ENCODE data around the gene PHEX.

The PHEX gene

GRCh38 chrX:22159071-22159470 lies 126.9 kb downstream of the PHEX start:
- no peak for DNase-seq

GRCh38 chrX:22163326-22163725 lies 131.2 kb downstream of the PHEX start:
- DNase-seq: no peak

DNA sequence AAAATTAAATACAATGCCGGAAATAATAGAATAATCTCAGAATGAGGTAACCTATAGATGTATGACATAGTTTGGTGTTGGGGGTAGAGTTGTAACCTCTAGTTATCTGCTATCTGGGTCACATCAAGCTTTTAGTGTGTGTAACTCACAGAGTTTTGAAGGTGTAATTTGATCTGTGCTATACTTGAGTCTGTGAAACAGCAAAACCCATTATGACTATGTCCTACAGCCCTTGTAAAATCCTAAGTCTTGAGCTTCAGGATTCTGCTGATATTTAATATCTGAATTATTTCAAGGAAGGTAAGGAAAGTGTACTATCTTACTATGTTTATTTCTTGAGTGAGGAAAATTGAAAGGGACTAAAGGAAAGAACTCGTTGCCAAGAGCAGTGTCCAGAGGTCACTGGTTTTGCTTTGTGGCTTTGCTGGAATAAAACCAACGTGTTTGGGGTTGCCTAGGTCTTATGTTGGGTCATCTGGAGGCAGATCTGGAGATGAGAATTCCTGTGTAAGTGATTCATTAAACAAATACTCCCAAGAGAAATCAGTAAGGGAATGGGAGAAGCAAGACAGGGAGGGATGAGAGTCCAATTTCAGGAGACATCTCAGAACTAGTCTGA lies 132.8 kb downstream of the PHEX start:
- DNase-seq: no peak

GRCh38 chrX:22165732-22166457 lies 133.8 kb downstream of the PHEX start:
- no peak for DNase-seq

DNA sequence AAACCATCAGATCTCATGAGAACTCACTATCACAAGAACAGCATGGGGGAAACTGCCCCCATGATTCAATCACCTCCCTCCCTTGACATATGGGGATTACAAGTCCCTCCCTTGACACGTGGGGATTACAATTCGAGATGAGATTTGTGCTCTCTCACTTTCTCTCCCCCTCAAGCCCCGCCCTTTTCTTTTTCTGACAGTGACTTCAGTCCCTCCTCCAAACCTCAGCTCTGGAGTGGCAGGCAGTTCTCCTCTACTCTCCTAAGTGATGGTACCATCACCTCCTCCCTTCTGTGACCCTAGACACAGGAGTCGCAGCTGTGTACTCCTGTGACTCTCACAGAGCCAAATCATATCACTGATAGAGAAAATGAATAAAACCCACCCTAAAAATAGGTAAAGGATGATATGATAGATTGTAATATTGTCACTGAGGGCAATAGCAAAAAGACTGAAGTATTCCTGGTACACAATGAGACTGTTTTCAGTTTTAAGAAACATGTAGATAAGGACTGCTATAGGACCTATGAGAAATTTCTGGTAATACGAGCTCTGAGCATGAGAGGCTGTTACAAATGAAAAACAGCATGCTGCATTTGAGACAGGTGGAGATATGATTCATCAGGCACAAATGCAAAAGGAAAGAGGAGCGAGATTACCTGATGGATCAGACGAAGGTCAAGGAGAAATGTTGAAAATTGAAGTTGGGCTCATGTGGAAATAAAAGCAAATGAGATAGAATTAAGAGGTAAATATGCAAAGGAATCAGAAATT lies 139.3 kb downstream of the PHEX start:
- no peak for DNase-seq

DNA sequence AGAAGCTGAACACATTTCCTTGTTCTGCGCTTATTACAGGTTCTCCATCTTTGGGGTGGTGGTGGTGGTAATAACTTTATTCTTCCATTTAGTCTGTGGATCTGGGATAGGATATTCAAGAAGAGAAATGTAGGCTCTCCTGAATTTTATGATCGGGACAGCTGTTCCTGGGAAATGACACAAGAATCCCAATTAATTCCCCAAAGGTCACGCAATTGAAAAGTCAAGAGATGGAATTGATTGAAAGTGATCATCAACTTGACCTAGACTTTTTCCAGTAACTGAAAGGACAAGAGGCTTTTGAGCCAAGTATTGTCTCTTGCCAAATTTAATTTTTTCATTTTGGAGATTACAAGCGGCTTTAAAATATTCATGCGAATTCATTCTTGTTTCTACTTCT lies 141.8 kb downstream of the PHEX start:
- DNase-seq: no peak

GRCh38 chrX:22177950-22178515 lies 145.9 kb downstream of the PHEX start:
- no peak for DNase-seq

- DNase-seq: no peak
These were observed 152.0 kb downstream of the PHEX start for GRCh38 chrX:22184096-22184495.

DNA sequence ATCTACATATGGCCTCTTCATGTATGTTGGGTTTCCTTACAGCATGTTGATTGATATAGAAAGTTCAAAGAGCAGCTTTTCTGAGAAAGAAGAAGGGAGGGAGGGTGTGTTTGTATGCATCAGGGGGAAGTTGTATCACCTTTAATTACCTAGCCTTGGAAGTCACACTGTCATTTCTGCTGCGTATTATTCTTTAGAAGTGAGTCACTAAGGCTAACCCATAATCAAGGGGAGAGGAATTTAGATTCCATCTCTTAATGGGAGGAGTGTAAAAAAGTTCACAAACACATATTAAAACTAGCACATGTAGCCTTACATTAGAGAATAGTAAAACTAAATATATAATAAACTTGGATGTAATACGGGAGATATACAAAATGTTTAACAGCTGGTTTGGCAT lies 154.0 kb downstream of the PHEX start:
- DNase-seq: no peak

GRCh38 chrX:22192419-22193060 lies 160.4 kb downstream of the PHEX start:
- DNase-seq: peak; percentile 68 to 69

DNA sequence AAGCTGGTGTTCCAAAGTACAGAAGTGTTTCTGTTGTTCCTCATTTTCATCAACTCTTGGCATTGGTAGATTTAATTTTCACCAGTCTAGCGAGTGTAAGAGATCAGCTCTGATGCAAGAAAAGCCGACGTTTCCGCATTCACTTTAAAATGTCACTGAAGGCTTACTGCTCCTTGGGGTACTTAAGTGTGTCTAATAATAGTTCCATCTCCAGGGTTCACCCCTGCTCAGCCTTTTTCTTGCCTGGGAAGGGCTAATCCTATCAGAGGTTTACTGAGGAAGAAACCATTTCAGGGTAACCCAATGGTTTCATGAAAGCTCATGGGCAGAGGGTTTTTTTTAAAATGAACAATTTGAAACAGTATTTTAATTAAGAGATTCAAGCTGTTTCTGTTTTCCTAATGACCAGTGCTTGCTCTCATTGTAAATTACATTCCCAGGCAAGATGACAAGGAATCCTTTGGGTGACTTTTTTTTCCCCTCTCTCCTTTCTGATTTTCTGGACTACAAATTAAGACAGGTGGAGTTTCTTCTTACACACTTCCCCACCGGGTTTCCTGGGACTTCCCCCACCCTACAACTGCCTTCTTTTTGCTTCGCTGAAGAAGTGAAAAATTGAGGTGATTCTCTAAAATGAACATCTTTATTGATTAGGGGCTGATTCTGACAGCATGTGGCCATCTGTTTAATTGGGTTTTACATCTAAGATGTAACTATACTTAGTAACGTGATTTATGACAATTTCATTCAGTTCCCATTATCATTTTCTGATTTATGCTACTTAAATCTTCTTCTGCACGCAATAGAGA lies 161.9 kb downstream of the PHEX start:
- DNase-seq: no peak

GRCh38 chrX:22194660-22194945 lies 162.5 kb downstream of the PHEX start:
- no peak for DNase-seq

- no peak for DNase-seq
These were observed 164.0 kb downstream of the PHEX start for GRCh38 chrX:22196149-22196548.

DNA sequence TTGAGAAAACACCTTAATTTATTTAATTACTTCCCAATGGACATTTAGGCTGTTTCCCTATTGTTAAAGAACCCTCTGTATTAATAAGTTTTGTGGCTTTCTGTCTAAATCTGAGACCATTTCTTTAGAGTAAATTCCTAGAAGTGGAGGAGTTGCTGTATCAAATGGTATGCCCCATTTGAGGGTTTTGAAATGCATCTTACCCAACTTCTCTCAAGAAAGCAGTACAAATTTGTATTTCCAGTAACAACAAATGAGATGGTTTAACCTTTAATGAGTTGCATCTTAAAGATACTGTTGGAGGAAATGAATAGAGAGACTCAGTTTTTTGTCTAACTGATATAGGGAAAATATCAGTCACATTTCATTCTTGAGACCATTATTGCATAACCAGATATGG lies 170.1 kb downstream of the PHEX start:
- no peak for DNase-seq

DNA sequence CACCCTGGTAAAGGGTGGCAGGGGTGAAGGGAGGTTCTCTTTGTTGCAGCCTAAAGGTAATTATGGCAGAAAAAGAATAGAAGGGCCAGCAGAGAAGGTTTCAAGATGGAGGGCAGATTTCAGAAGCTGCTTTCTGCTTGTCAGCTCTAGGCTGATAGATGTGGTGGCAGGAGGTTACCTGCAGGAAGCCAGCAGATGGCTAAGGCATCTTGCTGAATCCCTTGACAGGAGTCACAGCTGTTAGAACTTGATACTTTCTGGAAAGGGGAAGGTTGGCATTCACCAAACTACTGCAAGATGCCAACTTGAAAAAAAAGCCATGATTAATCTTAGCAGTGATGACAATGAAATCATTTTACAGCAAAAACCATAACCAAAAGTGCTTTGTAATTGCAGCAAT lies 171.1 kb downstream of the PHEX start:
- no peak for DNase-seq

GRCh38 chrX:22206781-22207180 lies 174.7 kb downstream of the PHEX start:
- no peak for DNase-seq

- no peak for DNase-seq
These were observed 188.8 kb downstream of the PHEX start for GRCh38 chrX:22220941-22221340.

DNA sequence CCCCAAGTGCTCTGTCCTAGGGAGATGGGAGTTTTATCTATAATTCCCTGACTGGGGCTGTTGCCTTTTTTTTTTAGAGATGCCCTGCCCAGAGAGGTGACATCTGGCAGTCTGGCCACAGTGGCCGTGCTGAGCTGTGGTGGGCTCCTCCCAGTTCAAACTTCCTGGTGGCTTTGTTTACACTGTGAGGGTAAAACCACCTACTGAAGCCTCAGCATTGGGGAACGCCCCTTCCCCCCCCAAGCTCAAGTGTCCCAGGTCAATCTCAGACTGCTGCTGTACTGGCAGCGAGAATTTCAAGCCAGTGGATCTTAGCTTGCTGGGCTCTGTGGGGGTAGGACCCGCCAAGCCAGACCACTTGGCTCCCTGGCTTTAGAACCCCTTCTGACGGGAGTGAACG lies 202.3 kb downstream of the PHEX start:
- no peak for DNase-seq

DNA sequence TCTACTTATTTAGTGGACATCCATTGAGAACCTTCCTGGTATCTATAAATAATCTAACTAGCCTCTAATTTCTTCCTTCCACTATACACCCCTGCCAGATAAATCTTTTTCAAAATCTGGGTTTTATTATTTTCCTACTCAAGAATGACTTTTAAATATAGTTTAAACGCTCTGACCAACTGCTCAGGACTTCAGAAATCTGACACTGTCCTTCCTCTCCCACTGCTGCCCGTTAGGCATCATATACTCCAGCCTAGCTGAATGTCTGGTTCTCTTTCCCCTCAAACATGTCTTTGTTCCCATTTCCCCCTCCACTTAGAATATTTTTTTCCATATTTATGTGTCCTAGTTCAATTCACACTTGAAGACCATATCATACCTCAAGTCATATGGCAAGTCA lies 205.4 kb downstream of the PHEX start:
- no peak for DNase-seq

- DNase-seq: no peak
These were observed 214.5 kb downstream of the PHEX start for GRCh38 chrX:22246620-22247019.

- no peak for DNase-seq
These were observed 215.0 kb downstream of the PHEX start for GRCh38 chrX:22247169-22247568.

DNA sequence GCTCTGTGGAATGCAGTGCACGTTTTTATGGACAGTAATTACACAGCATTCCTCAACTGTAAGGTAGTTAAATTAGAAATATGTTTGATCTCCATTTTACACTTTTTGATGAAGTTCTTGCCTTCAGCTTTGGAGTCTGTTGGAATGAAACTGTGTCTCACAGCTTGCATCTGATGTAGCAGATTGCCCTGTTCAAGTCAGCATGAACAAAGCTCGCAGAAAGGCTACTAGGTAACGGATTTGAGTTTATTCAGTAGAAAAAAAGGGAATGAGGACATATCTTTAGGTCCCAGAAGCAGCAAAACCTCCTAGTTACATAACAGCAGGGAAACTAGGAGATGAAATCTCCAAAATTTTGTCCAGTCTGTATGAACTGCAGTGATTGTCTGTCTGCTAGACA lies 216.3 kb downstream of the PHEX start:
- DNase-seq: no peak

- DNase-seq: no peak
These were observed 217.2 kb downstream of the PHEX start for GRCh38 chrX:22249371-22249770.

All from activated T-cell treated with anti-CD3 and anti-CD28 coated beads, Interleukin-2, amount 50 U/mL, for 48 hours (primary cell).